Endothelial cell of umbilical vein (primary cell): ENCODE results near the gene NRCAM. TPM values are rescaled to one million over a fixed set of nuclear protein-coding genes. Genes with fewer than 3 reads are reported as not detected.

Experiments used
- BruUV-seq: library from RNA; stranded (reverse); fragments of 400-500 nt; replicated peaks from 2 replicates; lab custom pipeline; 2021; lab: Mats Ljungman, UMichigan
- CTCF ChIA-PET: fragments of 300-600, 350-600 bp; sonication (Branson Sonifier 250); formaldehyde crosslinking; loops from one replicate; lab custom pipeline; 2021; ENCODE audit warnings: antibody characterized with exemption, inconsistent platforms; lab: Charles Lee
- POLR2A ChIA-PET: fragments of 300-600, 350-600 bp; sonication (Branson Sonifier 250); formaldehyde crosslinking; loops from one replicate; lab custom pipeline; 2021; ENCODE audit warnings: antibody characterized with exemption, inconsistent platforms; lab: Charles Lee
- DNase-seq: peaks from one replicate; pipeline ENCODE4 v3.0.0-alpha.2; 2011; ENCODE audit warnings: low read depth, low spot score
- FAIRE-seq: peaks from 2 replicates; lab custom pipeline; 2011; peaks lifted over from hg19 to GRCh38; lab: Jason Lieb, UNC
- H2AFZ ChIP-seq: 2 replicates; pipeline ENCODE4 v1.6.0; 2012; ENCODE audit warnings: low read depth, low read length, control low read depth, inconsistent platforms
- H3K27ac ChIP-seq: 2 replicates; pipeline ENCODE4 v1.5.1; 2011; ENCODE audit warnings: low read depth, mild to moderate bottlenecking, control low read depth, low read length, moderate library complexity; ENCODE audit not compliant: insufficient read depth
- H3K27me3 ChIP-seq, 2 experiments: 2 replicates each; pipeline versions ENCODE4 v1.6.0 to v1.6.1; 2011; ENCODE audit warnings: low read length in 2 of 2, mixed read lengths in 1 of 2; ENCODE audit not compliant: control insufficient read depth in 2 of 2, insufficient read depth in 2 of 2
- H3K36me3 ChIP-seq, 2 experiments: 2 replicates in 1 of 2; 3 replicates in 1 of 2; pipeline ENCODE4 v1.5.1; 2011; ENCODE audit warnings: low read length in 2 of 2, mild to moderate bottlenecking in 1 of 2, moderate library complexity in 1 of 2; ENCODE audit not compliant: control insufficient read depth in 2 of 2, insufficient read depth in 2 of 2; ENCODE audit errors: extremely low read depth in 1 of 2
- H3K4me1 ChIP-seq: 3 replicates; pipeline ENCODE4 v1.5.1; 2011; ENCODE audit warnings: mild to moderate bottlenecking, low read length; ENCODE audit not compliant: control insufficient read depth, insufficient read depth; ENCODE audit errors: extremely low read depth
- H3K4me2 ChIP-seq: 2 replicates; pipeline ENCODE4 v1.6.1; 2011; ENCODE audit warnings: low read length, control low read depth, mixed read lengths; ENCODE audit not compliant: insufficient read depth
- H3K4me3 ChIP-seq, 3 experiments: fragments of 200-600 bp in 1 of 3; sonication (generic), shearing (Covaris generic) in 1 of 3; replicated peaks in 1 of 3; 2 replicates each; pipeline ENCODE4 v1.5.1; 2011 to 2016; ENCODE audit warnings: control low read depth in 3 of 3, low read length in 3 of 3, mild to moderate bottlenecking in 2 of 3, inconsistent platforms in 1 of 3, low read depth in 1 of 3, moderate library complexity in 1 of 3; ENCODE audit not compliant: insufficient read depth in 1 of 3
- H3K79me2 ChIP-seq: 2 replicates; pipeline ENCODE4 v1.6.0; 2012; ENCODE audit warnings: low read length, inconsistent platforms; ENCODE audit not compliant: control insufficient read depth, insufficient read depth
- H3K9ac ChIP-seq: replicated peaks from 2 replicates; pipeline ENCODE3; 2011; ENCODE audit warnings: low read length, control low read depth; ENCODE audit not compliant: insufficient read depth; ENCODE audit errors: extremely low read depth
- H3K9me1 ChIP-seq: replicated peaks from 3 replicates; pipeline ENCODE4 v1.6.0; 2011; ENCODE audit warnings: mild to moderate bottlenecking, low read length; ENCODE audit not compliant: control insufficient read depth, insufficient read depth; ENCODE audit errors: extremely low read depth
- H3K9me3 ChIP-seq: replicated peaks from 2 replicates; pipeline ENCODE4 v1.5.1; 2012; ENCODE audit warnings: low read length, inconsistent platforms; ENCODE audit not compliant: control insufficient read depth, insufficient read depth
- H4K20me1 ChIP-seq: replicated peaks from 2 replicates; pipeline ENCODE3; 2011; ENCODE audit warnings: mild to moderate bottlenecking, low read length; ENCODE audit not compliant: control insufficient read depth, insufficient read depth; ENCODE audit errors: extremely low read depth
- CTCF ChIP-seq, 2 donors: IDR thresholded peaks; 1 replicate in 1 of 2; 2 replicates in 1 of 2; pipeline ENCODE4 v1.5.1; 2011; ENCODE audit warnings: low read length in 2 of 2, mild to moderate bottlenecking in 2 of 2, moderate library complexity in 2 of 2, control low read depth in 1 of 2, inconsistent platforms in 1 of 2, low read depth in 1 of 2; ENCODE audit not compliant: insufficient read depth in 1 of 2; ENCODE audit errors: extremely low read depth in 1 of 2
- EZH2 ChIP-seq: IDR thresholded peaks from 2 replicates; pipeline ENCODE4 v1.6.1; 2012; ENCODE audit warnings: borderline replicate concordance, low read depth, mild to moderate bottlenecking, moderate library complexity, low read length, inconsistent platforms; ENCODE audit not compliant: severe bottlenecking
- FOS ChIP-seq: IDR thresholded peaks from 2 replicates; pipeline ENCODE4 v1.6.1; 2011; ENCODE audit warnings: mild to moderate bottlenecking, low read length, moderate library complexity, borderline replicate concordance; ENCODE audit not compliant: insufficient read depth
- GATA2 ChIP-seq: IDR thresholded peaks from 2 replicates; pipeline ENCODE4 v1.7.0; 2011; ENCODE audit warnings: low read depth, mild to moderate bottlenecking, moderate library complexity, mixed read lengths, low read length; ENCODE audit not compliant: insufficient read length, insufficient read depth
- JUN ChIP-seq: IDR thresholded peaks from 2 replicates; pipeline ENCODE4 v1.6.1; 2011; ENCODE audit warnings: borderline replicate concordance, low read depth; ENCODE audit not compliant: insufficient read length, insufficient read depth
- MYC ChIP-seq: IDR thresholded peaks from one replicate; pipeline ENCODE4 v1.6.1; 2011; ENCODE audit warnings: mild to moderate bottlenecking, low read depth, low read length
- POLR2A ChIP-seq: IDR thresholded peaks from 2 replicates; pipeline ENCODE4 v1.6.1; 2012; ENCODE audit warnings: low read depth, mild to moderate bottlenecking, control low read depth, low read length
- POLR2AphosphoS5 ChIP-seq: IDR thresholded peaks from 2 replicates; pipeline ENCODE4 v1.6.1; 2012; ENCODE audit warnings: low read depth, mild to moderate bottlenecking, control low read depth, low read length, moderate library complexity; ENCODE audit not compliant: insufficient read depth
- dilution Hi-C: fragments of 300-500 bp; cut with MboI; formaldehyde crosslinking; loops from one replicate; pipeline ENCODE4 v1.15.0; 2019; ENCODE audit warnings: low sequenced_read_pairs; ENCODE audit not compliant: extremely low pct_ligation_motif_present
- intact Hi-C: fragments of 100-400 bp; cut with micrococcal nuclease; formaldehyde crosslinking; loops from one replicate; pipeline ENCODE4 v1.10.0; 2022
- polyA plus RNA-seq, 4 experiments: library from polyadenylated mRNA; depleted of rRNA in 3 of 4; stranded (reverse) in 3 of 4; unstranded in 1 of 4; fragments of >200 nt; gene quantifications; 2 replicates each; pipeline versions ENCODE4 v1.2.1 to v1.2.3, GENCODE V29; 2011 to 2012; ENCODE audit warnings: missing spikeins in 1 of 4
- total RNA-seq: library from RNA; stranded (reverse); gene quantifications from 2 replicates; pipeline ENCODE4 v1.2.3, GENCODE V29; 2021
- TF ChIP-seq, protein P1 (sequence below): IDR thresholded peaks from 2 replicates; pipeline ENCODE4 v1.6.1; 2011; ENCODE audit not compliant: insufficient read depth, insufficient read length

NRCAM gene
- total and polyA plus RNA-seq, 2 donors (not counting 3 experiments of a cell fraction or from before 2014, with no cell fraction given) = 26.0 to 47.6 TPM

DNA sequence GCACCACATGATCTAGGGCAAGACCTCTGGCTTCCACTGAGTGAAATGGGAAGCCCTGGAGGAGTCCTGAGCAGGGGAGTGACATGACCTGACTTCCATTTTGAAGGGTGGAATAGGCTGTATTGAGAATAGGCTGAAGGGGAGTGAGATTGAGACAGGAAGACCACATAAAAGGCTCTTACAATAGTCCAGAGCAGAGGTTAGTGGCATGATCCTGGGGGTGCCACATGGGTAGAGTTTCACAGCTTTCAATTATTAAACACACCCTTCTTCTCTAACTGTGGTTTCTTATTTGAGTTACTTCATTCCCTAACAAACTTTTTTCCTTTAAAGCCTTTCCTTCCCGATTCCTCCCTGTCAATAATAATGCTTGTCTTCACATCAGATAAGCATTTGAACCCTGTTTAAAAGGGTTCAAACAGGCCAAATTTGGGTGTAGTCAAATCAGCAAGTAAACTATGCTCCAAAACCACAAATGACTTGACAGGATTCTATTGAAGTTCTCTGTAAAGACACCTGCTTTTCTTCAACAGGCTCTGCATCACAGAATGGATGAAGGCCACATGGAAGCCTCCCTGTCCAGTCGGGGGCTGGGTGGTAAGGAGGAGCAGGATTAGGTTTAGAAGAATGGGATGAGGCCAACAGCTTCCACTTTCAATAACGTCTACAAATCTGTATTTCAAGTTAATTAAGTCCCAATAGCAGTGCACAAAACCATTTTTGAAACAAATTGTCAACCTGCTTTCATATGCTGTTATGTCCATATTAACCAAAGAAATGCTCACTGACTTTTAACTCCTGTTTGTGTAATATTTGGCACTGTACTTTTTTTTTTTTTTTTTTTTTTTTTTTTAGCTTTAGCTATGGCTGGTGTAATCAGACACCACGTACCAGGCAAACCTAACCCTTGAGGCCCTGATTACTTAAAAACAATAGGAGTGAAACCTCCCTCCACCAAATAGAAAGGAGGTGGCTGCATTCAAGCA lies 131.9 kb downstream of the NRCAM start:
- DNase-seq (no peak), FAIRE-seq (no peak)
- intact Hi-C loops (no loop called here), dilution Hi-C loops (no loop called here)
- CTCF ChIA-PET = no interaction called here
- BruUV-seq = no TSS peak
- H4K20me1 ChIP-seq = no peaks in the 10 kb centered on the region
- no peaks in the 10 kb centered on the region for H3K9me1 ChIP-seq
- H3K27ac ChIP-seq = no peak overlapping the region
- no peak overlapping the region for H2AFZ ChIP-seq
- H3K4me1 ChIP-seq = no peaks in the 10 kb centered on the region
- H3K4me2 ChIP-seq = no peak overlapping the region
- H3K27me3 ChIP-seq = no peaks in the 10 kb centered on the region
- H3K79me2 ChIP-seq = peaks cover 18% of the 10 kb centered on the region
- no peaks in the 10 kb centered on the region for H3K36me3 ChIP-seq
- H3K9ac ChIP-seq = no peak overlapping the region
- H3K4me3 ChIP-seq = no peak overlapping the region
- TF ChIP-seq CTCF (IDR thresholded peaks at IDR 0.05; ENCODE audit: extremely low read depth in 1 of 2, insufficient read depth in 1 of 2, low read depth in 1 of 2, low read length in 2 of 2) (no peak), MYC (no peak), FOS (no peak), POLR2A (no peak), GATA2 (no peak), POLR2AphosphoS5 (no peak), EZH2 (no peak), JUN (no peak)
- TF ChIP-seq, protein P1, sequence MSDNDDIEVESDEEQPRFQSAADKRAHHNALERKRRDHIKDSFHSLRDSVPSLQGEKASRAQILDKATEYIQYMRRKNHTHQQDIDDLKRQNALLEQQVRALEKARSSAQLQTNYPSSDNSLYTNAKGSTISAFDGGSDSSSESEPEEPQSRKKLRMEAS = no peak
- POLR2A ChIA-PET = no interaction called here
- no peaks in the 10 kb centered on the region for H3K9me3 ChIP-seq
